Loucy (cell line): ENCODE data around the gene TMEM131.

Source experiments
- CTCF ChIP-seq: fragments of 200-600 bp; sonication (generic); conservative IDR thresholded peaks from 2 replicates; pipeline ENCODE4 v1.5.1; 2014; ENCODE audit warnings: mild to moderate bottlenecking, antibody characterized with exemption, low read length
- EZH2phosphoT487 ChIP-seq: fragments of 200-600 bp; IDR thresholded peaks from 2 replicates; pipeline ENCODE4 v1.6.1; 2018; ENCODE audit warnings: antibody characterized with exemption, mild to moderate bottlenecking, moderate library complexity, borderline replicate concordance

DNA sequence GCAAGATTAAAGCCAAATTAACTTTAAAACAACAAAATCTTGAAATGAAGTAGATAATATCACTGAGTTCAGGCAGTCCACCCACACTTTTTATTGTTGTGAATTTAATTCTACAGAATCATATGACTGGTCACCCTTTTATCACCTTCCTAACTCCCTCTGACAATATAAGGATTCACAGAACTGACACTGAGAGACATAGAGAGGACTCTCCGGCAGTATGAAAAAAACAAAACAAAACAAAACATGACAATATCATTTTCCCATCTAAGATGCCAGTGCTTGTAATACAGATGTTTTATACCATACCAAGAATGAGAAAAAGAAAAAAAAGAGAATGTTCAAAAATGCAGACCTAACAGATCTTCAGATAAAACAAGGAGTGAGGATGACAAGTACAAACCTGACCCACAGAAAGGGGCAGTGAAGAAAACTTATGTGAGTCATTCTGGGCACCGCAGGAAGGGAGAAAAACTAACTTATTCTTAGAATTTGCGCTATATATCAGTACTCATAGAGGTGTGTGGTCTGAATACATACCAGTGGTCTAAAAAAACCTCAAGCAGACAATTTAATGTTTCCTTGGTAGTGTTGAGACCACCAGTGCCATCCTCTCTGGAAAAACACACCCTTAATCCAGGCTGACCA lies 145.7 kb downstream of the TMEM131 start:
- TF ChIP-seq CTCF = no peak
- no peak for TF ChIP-seq EZH2phosphoT487
